GOT3 (cell line): ENCODE data around the gene VSTM2L.

Source experiments
- DNase-seq: peaks from one replicate; lab custom pipeline; 2025; ENCODE audit warnings: mixed read lengths; lab: John Stamatoyannopoulos, UW

The VSTM2L gene

GRCh38 chr20:37987602-37988290 lies 84.8 kb downstream of the VSTM2L start:
- DNase-seq, result no peak

- DNase-seq, result no peak
These were observed 85.5 kb downstream of the VSTM2L start for GRCh38 chr20:37988306-37988954.

DNA sequence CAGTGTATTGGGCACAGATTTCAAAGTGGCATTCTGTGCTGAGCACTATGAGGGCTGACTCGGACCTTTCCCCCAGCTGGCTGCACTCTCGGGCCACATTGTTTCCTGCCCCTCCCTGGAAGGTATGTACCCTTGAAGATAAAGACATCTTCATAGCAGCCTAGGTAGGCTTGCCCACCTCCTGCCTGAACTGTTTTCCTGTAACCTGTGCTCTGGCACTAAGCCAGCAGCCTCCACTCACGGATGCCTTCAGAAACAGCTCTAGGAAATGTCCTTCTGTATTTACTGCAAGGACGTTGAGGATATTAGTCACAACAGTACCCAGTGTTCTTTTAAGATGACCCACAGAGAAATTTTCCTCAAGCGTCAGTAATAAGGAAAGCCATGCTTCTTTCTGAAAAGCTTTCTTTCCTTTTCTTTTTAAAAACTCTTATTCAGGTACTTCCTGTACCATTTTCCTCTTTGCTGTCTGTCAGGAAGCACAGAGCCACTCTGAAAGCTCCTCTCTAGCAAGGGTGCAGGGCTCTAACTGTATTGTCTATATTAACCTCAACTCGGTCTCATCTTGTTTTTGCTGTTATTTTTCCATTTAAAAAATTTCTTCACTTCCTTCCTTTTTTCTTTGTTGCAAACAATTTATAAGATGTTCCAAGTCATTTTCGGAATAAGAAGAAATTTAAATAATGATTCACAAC lies 86.8 kb downstream of the VSTM2L start:
- DNase-seq, result no peak

- no peak for DNase-seq
These were observed 87.7 kb downstream of the VSTM2L start for GRCh38 chr20:37990571-37991151.

DNA sequence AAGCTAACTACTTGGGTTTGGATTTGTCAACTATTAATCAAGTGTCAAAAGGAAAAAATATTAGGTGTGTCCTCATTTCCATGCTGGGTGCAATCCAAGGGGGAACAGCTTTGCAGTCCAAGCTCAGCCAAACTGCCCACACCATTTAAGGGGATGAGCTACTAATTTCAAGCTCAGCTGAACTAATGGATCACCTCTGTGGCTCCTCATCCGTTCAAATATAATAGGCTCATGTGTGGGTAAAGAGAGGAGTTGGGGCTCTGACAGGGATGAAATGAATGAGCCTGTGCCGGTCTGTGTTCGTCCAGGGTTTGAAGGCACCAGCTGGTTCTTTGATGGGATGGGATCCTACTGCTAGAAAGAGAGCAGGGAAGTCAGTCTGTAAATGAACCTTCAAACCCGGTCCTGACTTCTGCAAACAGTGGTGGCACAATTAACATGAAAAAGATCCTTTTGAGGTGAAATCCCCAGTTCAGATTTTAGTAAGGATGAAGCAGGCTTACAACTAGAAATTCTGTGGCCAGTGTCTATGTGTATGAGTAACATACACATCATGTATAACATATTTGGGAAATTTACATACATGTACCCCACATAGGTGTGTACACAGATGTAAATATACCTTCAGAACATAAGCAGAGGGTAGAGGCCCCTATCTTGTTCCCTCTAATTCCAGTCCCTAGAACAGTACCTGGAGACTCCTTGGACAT lies 88.4 kb downstream of the VSTM2L start:
- DNase-seq, result no peak

DNA sequence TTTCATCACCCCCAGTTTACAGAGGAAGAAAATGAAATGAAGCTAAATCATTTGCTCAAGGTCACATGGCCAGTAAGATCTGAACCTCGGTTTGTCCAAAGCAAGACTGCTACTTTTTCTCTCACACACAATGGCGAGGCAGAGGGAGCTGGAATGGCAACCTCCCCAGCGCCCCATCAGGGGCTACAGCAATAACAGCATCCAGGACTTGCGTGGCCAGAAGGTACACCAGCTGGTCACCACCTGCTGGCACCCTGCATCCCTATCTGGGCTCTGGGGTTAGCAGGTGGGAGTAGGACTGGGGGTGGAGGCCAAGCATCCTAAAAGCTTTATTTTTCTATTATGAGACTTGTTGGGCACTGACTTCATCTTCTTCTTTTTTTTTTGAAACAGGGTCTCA lies 89.0 kb downstream of the VSTM2L start:
- DNase-seq, result no peak

DNA sequence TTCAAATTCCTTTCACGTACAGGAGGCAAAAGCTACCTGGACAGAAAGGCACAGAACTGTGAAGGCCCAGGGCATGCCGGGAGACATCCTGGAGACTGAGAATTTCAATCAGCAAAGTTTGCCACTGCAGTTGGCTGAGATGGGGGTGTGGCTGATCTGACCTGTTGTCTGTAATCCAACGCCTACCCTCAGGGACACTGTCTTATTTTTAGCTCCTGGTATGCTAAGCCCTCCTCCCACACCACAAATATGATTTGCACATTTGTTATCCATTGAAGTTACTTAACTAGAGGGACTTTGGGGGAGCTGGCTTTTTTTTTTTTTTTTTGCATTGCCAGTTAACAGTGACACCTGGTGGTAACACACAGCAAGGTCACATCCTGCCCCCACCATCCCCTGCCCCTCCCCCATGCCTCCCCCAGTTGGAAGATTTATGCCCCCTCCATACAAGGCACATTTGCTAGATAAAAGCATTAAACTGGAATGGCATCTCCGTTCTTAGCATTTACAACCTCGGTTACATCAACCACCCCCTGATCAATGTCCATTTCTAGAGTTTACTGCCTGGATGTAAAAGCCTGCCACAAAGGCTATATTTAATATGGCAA lies 90.0 kb downstream of the VSTM2L start:
- no peak for DNase-seq

DNA sequence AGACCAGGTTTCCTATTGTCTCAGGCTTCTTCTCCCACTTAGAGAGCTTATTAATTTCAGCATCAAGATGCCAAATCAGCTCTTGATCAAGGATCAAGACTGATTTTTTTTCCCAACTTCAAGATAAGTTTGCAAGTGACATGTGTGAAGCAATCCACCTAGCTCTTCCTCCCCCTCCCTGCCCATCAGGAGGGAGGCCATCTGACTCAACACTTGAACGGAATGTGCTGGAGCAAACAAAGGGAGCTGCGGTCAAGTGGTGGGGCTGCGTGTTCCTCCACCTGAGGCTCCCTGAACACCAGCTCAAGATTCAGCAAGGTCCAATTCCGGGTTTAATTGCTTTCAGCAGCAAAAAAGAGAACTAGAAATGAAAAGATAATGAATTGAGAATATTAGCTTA lies 91.6 kb downstream of the VSTM2L start:
- DNase-seq, result no peak
